GM15510 (cell line): ENCODE data around the gene TMED1.

Experiments
- POLR2A ChIP-seq: IDR thresholded peaks from 3 replicates; pipeline ENCODE4 v1.6.1; 2011; ENCODE audit warnings: borderline replicate concordance; ENCODE audit not compliant: insufficient read length; ENCODE audit errors: extremely low read depth

Gene TMED1

GRCh38 chr19:10826231-10826630, 9.8 kb downstream of the TMED1 start:
- no peak for TF ChIP-seq POLR2A

GRCh38 chr19:10823690-10824089, 12.3 kb downstream of the TMED1 start:
- TF ChIP-seq POLR2A: no peak

- no peak for TF ChIP-seq POLR2A
These were observed 15.8 kb downstream of the TMED1 start for GRCh38 chr19:10820173-10820572.

- TF ChIP-seq POLR2A: no peak
These were observed 16.6 kb downstream of the TMED1 start for GRCh38 chr19:10819124-10820060.

GRCh38 chr19:10818301-10819123, 17.5 kb downstream of the TMED1 start:
- no peak for TF ChIP-seq POLR2A

GRCh38 chr19:10817291-10818038, 18.5 kb downstream of the TMED1 start:
- no peak for TF ChIP-seq POLR2A

- TF ChIP-seq POLR2A: no peak
These were observed 19.3 kb downstream of the TMED1 start for GRCh38 chr19:10816691-10817090.

- no peak for TF ChIP-seq POLR2A
These were observed 19.9 kb downstream of the TMED1 start for GRCh38 chr19:10815969-10816644.

GRCh38 chr19:10815007-10815536, 20.9 kb downstream of the TMED1 start:
- TF ChIP-seq POLR2A: no peak

GRCh38 chr19:10812902-10813404, 23.1 kb downstream of the TMED1 start:
- no peak for TF ChIP-seq POLR2A

- TF ChIP-seq POLR2A: no peak
These were observed 23.8 kb downstream of the TMED1 start for GRCh38 chr19:10812196-10812595.

- no peak for TF ChIP-seq POLR2A
These were observed 24.5 kb downstream of the TMED1 start for GRCh38 chr19:10811391-10812111.

- no peak for TF ChIP-seq POLR2A
These were observed 26.2 kb downstream of the TMED1 start for GRCh38 chr19:10809651-10810285.
